Measurements from ENCODE around the gene OPN5. TPM values are rescaled to one million over a fixed set of nuclear protein-coding genes. Genes with fewer than 3 reads are reported as not detected.

OPN5 gene
- total RNA-seq, 1 donor from 2014 or later = not detected

DNA sequence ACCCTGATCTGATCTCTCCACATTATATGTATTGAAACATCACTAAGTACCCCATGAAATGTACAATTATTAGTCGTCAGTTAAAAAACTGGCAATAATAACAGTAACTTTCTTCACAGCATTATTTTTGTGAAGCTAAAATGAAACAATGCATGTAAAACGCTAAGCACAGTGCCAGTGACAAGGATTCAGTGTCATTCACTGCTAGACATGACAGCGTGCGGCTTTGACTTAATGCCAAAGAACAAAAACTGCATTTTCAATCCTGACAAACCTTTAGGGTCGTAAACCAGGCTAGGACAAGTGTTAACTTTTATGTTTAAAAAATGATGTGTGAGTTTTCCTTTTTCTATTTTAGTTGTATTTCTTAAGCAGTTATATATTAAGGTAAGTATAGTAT, 8.8 kb upstream of the OPN5 start:
- Histone ChIP-seq H3K4me3 (no peak overlapping the region), H3K9me3 (replicated peaks) (no peaks in the 10 kb centered on the region), H3K27ac (replicated peaks) (no peak overlapping the region), H3K27me3 (ENCODE audit: low read depth) (no peaks in the 10 kb centered on the region), H3K4me1 (no peaks in the 10 kb centered on the region), H3K36me3 (no peaks in the 10 kb centered on the region)
- intact Hi-C loops (cut with micrococcal nuclease) = no loop called here
- DNase-seq = no peak
- TF ChIP-seq, protein P1, sequence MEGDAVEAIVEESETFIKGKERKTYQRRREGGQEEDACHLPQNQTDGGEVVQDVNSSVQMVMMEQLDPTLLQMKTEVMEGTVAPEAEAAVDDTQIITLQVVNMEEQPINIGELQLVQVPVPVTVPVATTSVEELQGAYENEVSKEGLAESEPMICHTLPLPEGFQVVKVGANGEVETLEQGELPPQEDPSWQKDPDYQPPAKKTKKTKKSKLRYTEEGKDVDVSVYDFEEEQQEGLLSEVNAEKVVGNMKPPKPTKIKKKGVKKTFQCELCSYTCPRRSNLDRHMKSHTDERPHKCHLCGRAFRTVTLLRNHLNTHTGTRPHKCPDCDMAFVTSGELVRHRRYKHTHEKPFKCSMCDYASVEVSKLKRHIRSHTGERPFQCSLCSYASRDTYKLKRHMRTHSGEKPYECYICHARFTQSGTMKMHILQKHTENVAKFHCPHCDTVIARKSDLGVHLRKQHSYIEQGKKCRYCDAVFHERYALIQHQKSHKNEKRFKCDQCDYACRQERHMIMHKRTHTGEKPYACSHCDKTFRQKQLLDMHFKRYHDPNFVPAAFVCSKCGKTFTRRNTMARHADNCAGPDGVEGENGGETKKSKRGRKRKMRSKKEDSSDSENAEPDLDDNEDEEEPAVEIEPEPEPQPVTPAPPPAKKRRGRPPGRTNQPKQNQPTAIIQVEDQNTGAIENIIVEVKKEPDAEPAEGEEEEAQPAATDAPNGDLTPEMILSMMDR (IDR thresholded peaks at IDR 0.05; ENCODE audit: borderline replicate concordance) = no peak

DNA sequence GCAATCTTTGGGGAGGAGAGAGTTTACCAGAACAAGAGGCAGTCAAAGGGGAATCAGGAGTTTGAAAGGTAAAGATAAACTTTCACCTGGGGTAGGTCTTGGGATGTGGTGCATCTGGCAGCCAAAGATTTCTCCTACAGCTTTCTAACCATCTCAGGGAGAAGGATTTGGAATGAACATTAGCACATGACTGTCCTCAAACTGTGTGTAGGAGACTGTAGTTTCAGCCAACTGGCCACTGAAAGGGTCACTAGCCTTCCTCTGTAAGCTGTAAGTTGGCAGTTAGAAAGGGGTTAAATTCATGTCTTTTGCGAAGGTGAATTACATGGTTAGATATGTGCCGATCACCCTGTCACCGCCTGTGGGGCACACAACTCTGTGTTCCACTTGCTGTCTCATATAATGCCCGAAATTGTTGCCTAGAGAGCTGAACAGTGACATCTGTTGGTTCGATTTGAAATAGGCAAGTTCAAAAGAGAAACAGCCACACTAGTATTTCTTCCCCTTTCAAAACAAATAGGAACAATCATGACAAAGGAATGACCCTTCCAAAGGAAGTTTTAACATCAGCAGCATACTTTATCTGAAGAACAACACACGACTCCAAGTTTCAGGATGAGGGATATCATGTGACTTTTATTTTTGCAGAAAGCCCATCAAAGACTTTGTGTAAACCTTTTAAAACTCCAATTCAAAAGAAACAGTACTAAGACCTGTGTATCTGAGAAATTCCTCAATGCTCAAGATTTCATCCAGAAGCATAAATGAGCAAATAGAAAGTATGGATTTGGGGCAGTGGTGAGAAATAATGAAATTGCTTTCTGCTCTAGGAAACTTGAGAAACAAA, 1.1 kb upstream of the OPN5 start:
- intact Hi-C loops (cut with micrococcal nuclease) = loop anchor here (5.0 to 10.0 kb wide), 4 partner anchors 148 to 1634 kb away; no protein-coding TSS in a partner anchor
- TF ChIP-seq, protein P1 (IDR thresholded peaks at IDR 0.05; ENCODE audit: borderline replicate concordance) = peak; percentile 75
- H3K4me3 ChIP-seq = peak overlapping the region; percentile 30
- H3K4me1 ChIP-seq = peaks cover 5% of the 10 kb centered on the region
- H3K9me3 ChIP-seq (replicated peaks) = no peaks in the 10 kb centered on the region
- no peak for DNase-seq
- H3K36me3 ChIP-seq = no peaks in the 10 kb centered on the region
- peaks cover 7% of the 10 kb centered on the region for H3K27me3 ChIP-seq (ENCODE audit: low read depth)
- H3K27ac ChIP-seq (replicated peaks) = no peak overlapping the region

DNA sequence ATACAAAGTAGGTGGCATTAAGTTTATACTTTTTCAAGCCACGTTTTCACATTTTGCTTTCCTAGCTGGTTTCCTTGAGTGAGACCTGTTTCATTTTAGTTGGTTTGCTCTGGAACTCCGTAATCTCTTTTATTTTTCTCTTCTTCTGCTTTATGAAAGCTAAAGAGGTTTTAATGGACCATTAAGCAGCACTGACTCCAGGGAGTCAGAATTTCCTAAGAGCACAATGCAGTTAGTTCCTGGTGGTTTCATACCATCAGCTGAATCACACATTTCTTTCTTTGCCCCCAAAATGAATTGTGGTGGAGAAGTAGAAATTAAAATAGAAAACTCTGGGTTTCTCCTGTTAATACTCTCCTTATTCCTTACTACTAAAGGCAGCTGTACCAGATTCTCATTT, 3.4 kb downstream of the OPN5 start:
- no peak for DNase-seq
- Histone ChIP-seq H3K4me3 (no peak overlapping the region), H3K4me1 (peaks cover 12% of the 10 kb centered on the region), H3K27ac (replicated peaks) (no peak overlapping the region), H3K36me3 (no peaks in the 10 kb centered on the region), H3K9me3 (replicated peaks) (no peaks in the 10 kb centered on the region), H3K27me3 (ENCODE audit: low read depth) (peaks cover 42% of the 10 kb centered on the region)
- TF ChIP-seq, protein P1 (IDR thresholded peaks at IDR 0.05; ENCODE audit: borderline replicate concordance) = no peak
- intact Hi-C loops (cut with micrococcal nuclease) = loop anchor here (10.0 kb wide), 3 partner anchors 370 to 1630 kb away; no protein-coding TSS in a partner anchor

DNA sequence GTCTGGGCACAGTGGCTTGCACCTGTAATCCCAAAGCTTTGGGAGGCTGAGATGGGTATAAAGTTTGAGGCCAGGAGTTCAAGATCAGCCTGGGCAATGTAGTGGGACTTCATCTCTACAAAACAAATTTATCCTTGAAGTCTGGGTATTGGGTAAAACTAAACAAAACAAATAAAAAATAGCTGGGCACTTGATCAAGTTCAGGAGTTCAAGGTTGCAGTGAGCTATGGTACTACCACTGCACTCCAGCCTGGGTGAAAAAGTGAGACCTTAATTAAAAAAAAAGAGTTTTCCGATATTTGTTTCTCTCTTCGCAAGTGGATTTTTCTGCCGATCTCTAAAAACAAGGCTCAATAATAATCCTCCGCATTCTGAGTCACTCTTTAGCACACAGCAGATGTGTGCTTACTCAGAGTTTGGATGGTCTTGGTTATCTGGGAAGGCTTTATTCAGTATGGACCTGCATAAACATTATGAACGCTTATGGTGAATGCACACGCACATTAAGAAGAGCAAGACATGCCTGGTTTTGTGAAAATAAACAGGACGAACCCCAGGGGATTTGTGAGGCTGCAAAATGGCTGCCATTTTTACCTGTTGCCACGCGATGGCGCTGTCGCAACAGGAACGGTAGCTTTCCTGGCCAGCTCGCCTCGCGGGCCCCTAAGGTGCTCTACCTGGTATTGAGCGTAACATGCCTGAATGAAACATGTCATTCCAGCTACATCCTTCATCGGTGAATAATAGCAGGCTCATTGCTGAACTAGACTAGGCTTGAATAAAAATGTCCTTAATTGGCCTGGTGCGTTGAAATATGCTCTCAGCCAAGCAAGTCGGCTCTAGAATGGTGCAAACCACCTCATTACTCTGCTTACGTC, 6.0 kb downstream of the OPN5 start:
- H3K27me3 ChIP-seq (ENCODE audit: low read depth) = peaks cover 61% of the 10 kb centered on the region
- peaks cover 7% of the 10 kb centered on the region for H3K4me1 ChIP-seq
- H3K9me3 ChIP-seq (replicated peaks) = no peaks in the 10 kb centered on the region
- intact Hi-C loops (cut with micrococcal nuclease) = loop anchor here (10.0 kb wide), 3 partner anchors 373 to 1627 kb away; no protein-coding TSS in a partner anchor
- TF ChIP-seq, protein P1 (IDR thresholded peaks at IDR 0.05; ENCODE audit: borderline replicate concordance) = peak; percentile 95
- H3K27ac ChIP-seq (replicated peaks) = no peak overlapping the region
- no peaks in the 10 kb centered on the region for H3K36me3 ChIP-seq
- DNase-seq = peak; percentile 25
- no peak overlapping the region for H3K4me3 ChIP-seq

DNA sequence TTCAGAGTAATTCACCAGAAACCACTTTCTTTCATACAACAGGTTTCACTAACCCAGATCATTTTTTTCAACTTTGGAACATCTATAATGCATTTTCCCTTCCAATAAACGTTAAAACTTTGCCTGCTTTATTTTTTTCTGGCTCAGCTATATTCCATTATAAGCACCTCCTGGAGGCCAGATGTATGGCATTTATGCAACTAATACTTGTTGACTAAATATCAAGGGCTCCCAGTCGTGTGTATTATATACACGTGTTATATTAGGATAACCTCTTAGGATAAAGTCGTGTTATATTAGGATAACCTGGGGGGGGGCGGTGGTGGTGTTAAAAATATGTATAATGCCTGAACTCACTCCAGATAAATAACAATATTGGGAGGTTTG, 6.7 kb downstream of the OPN5 start:
- TF ChIP-seq, protein P1 (IDR thresholded peaks at IDR 0.05; ENCODE audit: borderline replicate concordance) = no peak
- intact Hi-C loops (cut with micrococcal nuclease) = loop anchor here (10.0 kb wide), 3 partner anchors 374 to 1626 kb away; no protein-coding TSS in a partner anchor
- Histone ChIP-seq H3K9me3 (replicated peaks) (no peaks in the 10 kb centered on the region), H3K27ac (replicated peaks) (no peak overlapping the region), H3K4me1 (peaks cover 7% of the 10 kb centered on the region), H3K27me3 (ENCODE audit: low read depth) (peaks cover 61% of the 10 kb centered on the region), H3K36me3 (no peaks in the 10 kb centered on the region), H3K4me3 (no peak overlapping the region)
- DNase-seq = no peak
